ENCODE measurements around the gene KRT71.

KRT71 gene

GRCh38 chr12:52585066-52585465, 32.1 kb upstream of the KRT71 start:
- ChIA-PET CTCF (interaction anchor here (2.0 kb wide), 1 partner anchor 286 kb away, joined by 10 read pairs; no protein-coding TSS in a partner anchor), POLR2A (no interaction called here)
- TF ChIP-seq ARNT (IDR thresholded peaks at IDR 0.05) (no peak), FOXM1 (IDR thresholded peaks at IDR 0.05; ENCODE audit: borderline replicate concordance) (no peak), SUZ12 (IDR thresholded peaks at IDR 0.05) (no peak)
- DNase-seq (ENCODE audit: extremely low spot score) = no peak

DNA sequence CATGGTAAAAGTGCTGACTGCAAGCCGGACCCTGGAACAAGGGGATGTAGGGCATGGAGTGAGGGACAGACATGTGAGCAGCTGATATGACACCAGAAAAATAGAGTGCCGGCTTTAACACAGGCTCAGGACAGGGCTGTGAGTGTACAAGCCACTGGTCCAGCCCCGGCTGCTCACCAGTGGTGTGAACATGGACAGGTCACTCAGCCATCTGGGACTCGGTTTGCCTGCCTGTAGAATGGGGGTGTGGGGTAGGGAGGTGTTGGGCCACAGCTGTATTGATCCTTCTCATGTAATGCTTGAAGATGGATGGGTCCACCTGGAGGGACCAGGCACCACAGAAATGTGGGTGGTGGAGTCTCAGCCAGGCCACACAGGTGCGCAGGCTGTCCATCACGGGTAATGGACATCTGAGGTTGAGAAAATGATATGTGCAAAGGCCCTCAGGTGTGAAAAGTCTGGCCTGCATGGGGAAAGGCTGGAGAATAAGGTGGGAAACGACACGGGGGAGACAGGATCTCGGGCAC, 31.3 kb upstream of the KRT71 start:
- TF ChIP-seq PKNOX1 (IDR thresholded peaks at IDR 0.05) (no peak), SUZ12 (IDR thresholded peaks at IDR 0.05) (no peak), HDGF (IDR thresholded peaks at IDR 0.05; ENCODE audit: borderline replicate concordance) (no peak), FOXM1 (IDR thresholded peaks at IDR 0.05; ENCODE audit: borderline replicate concordance) (no peak), BHLHE40 (IDR thresholded peaks at IDR 0.05; ENCODE audit: borderline replicate concordance) (no peak), FOXA1 (IDR thresholded peaks at IDR 0.05) (no peak), SP1 (IDR thresholded peaks at IDR 0.05) (no peak), L3MBTL2 (conservative IDR thresholded peaks at IDR 0.05) (no peak)
- ChIA-PET CTCF (interaction anchor here (1.6 to 2.0 kb wide), 2 partner anchors 281 to 286 kb away, joined by 4 to 10 read pairs; no protein-coding TSS in a partner anchor), POLR2A (no interaction called here)
- no peak for DNase-seq (ENCODE audit: extremely low spot score)

GRCh38 chr12:52582971-52583456, 30.1 kb upstream of the KRT71 start:
- TF ChIP-seq FOXA1 (IDR thresholded peaks at IDR 0.05) (no peak), TARDBP (IDR thresholded peaks at IDR 0.05) (no peak), ELF4 (IDR thresholded peaks at IDR 0.05) (no peak), SUZ12 (IDR thresholded peaks at IDR 0.05) (no peak)
- POLR2A ChIA-PET = no interaction called here
- CTCF ChIA-PET = interaction anchor here (1.0 to 1.6 kb wide), 6 partner anchors 74 to 361 kb away, joined by 3 to 5 read pairs (median 4); no protein-coding TSS in a partner anchor
- peak; percentile 73 for DNase-seq (ENCODE audit: extremely low spot score)

DNA sequence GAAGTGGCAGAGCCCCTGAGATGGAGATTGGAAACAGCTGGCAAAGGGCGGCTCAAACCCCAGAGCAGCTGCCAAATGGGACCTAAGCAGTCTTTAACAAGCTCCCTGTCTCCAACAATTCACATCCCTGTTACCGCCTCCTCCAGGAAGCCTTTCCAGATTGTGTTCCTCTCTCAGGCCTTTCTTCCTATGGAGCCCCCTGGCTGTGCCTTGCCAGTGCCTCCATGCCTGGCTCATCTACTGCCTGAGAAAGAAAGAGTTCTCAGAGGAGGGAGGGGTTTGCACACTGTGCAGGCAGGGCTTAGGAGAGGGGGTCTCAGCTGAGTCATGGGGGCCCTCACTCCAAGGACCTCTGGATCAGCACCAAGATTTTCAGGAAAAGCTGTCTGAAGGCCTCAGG, 29.5 kb upstream of the KRT71 start:
- CTCF ChIA-PET = interaction anchor here (0.9 to 1.6 kb wide), 5 partner anchors 74 to 297 kb away, joined by 3 to 6 read pairs (median 3); no protein-coding TSS in a partner anchor
- POLR2A ChIA-PET = no interaction called here

GRCh38 chr12:52581481-52581880, 28.5 kb upstream of the KRT71 start:
- POLR2A ChIA-PET = no interaction called here
- CTCF ChIA-PET = interaction anchor here (0.9 to 1.6 kb wide), 5 partner anchors 75 to 298 kb away, joined by 3 to 6 read pairs (median 3); no protein-coding TSS in a partner anchor
- no peak for DNase-seq (ENCODE audit: extremely low spot score)
- TF ChIP-seq FOXM1 (IDR thresholded peaks at IDR 0.05; ENCODE audit: borderline replicate concordance) (no peak), HDGF (IDR thresholded peaks at IDR 0.05; ENCODE audit: borderline replicate concordance) (no peak), TARDBP (IDR thresholded peaks at IDR 0.05) (no peak), SP1 (IDR thresholded peaks at IDR 0.05) (no peak), LEF1 (IDR thresholded peaks at IDR 0.05; ENCODE audit: borderline replicate concordance) (no peak), PKNOX1 (IDR thresholded peaks at IDR 0.05) (no peak), SUZ12 (IDR thresholded peaks at IDR 0.05) (no peak), ARNT (IDR thresholded peaks at IDR 0.05) (no peak), NFRKB (IDR thresholded peaks at IDR 0.05) (no peak), FOXK2 (IDR thresholded peaks at IDR 0.05) (no peak), ELF4 (IDR thresholded peaks at IDR 0.05) (no peak), L3MBTL2 (conservative IDR thresholded peaks at IDR 0.05) (no peak), CTBP1 (IDR thresholded peaks at IDR 0.05; ENCODE audit: borderline replicate concordance) (no peak), ZNF384 (IDR thresholded peaks at IDR 0.05) (no peak), FOXA1 (IDR thresholded peaks at IDR 0.05) (no peak), BHLHE40 (IDR thresholded peaks at IDR 0.05; ENCODE audit: borderline replicate concordance) (no peak)

More for the DNA sequence above, 29.5 kb upstream of the KRT71 start:
- no peak for DNase-seq (ENCODE audit: extremely low spot score)
- no peak for TF ChIP-seq FOXA1 (IDR thresholded peaks at IDR 0.05)
- TF ChIP-seq ARNT (IDR thresholded peaks at IDR 0.05) = no peak
- no peak for TF ChIP-seq SP1 (IDR thresholded peaks at IDR 0.05)
- no peak for TF ChIP-seq PKNOX1 (IDR thresholded peaks at IDR 0.05)
- TF ChIP-seq HDGF (IDR thresholded peaks at IDR 0.05; ENCODE audit: borderline replicate concordance) = no peak
- no peak for TF ChIP-seq TARDBP (IDR thresholded peaks at IDR 0.05)
- no peak for TF ChIP-seq LEF1 (IDR thresholded peaks at IDR 0.05; ENCODE audit: borderline replicate concordance)
- TF ChIP-seq FOXM1 (IDR thresholded peaks at IDR 0.05; ENCODE audit: borderline replicate concordance) = no peak
- no peak for TF ChIP-seq FOXK2 (IDR thresholded peaks at IDR 0.05)
- no peak for TF ChIP-seq SUZ12 (IDR thresholded peaks at IDR 0.05)
- no peak for TF ChIP-seq CTBP1 (IDR thresholded peaks at IDR 0.05; ENCODE audit: borderline replicate concordance)
- no peak for TF ChIP-seq L3MBTL2 (conservative IDR thresholded peaks at IDR 0.05)
- TF ChIP-seq ELF4 (IDR thresholded peaks at IDR 0.05) = no peak
- TF ChIP-seq NFRKB (IDR thresholded peaks at IDR 0.05) = no peak
- TF ChIP-seq BHLHE40 (IDR thresholded peaks at IDR 0.05; ENCODE audit: borderline replicate concordance) = no peak
- no peak for TF ChIP-seq ZNF384 (IDR thresholded peaks at IDR 0.05)

DNA sequence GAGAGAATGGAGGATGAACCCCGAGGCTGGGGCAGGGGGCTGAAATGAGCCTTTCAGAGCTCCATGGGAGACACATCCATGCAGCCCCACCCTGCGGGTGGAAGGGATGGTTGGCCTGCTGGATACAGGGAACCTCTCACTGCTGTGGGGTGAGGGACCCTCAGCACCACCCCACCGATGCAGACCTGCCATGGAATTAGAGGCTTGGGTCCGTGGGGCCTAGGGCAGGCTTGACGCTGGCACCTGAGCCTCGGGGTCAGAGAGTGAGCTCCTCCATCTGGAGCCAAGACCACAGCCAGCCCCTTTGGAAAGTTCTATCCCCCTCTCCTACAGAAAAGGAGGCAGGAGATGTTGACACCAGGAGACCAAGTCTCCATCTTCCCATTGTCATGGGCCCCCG, 28.1 kb upstream of the KRT71 start:
- TF ChIP-seq FOXA1 (IDR thresholded peaks at IDR 0.05) (no peak), ZNF384 (IDR thresholded peaks at IDR 0.05) (no peak), CTBP1 (IDR thresholded peaks at IDR 0.05; ENCODE audit: borderline replicate concordance) (no peak), L3MBTL2 (conservative IDR thresholded peaks at IDR 0.05) (no peak), FOXM1 (IDR thresholded peaks at IDR 0.05; ENCODE audit: borderline replicate concordance) (no peak), SUZ12 (IDR thresholded peaks at IDR 0.05) (no peak), HDGF (IDR thresholded peaks at IDR 0.05; ENCODE audit: borderline replicate concordance) (no peak), NFRKB (IDR thresholded peaks at IDR 0.05) (no peak), PKNOX1 (IDR thresholded peaks at IDR 0.05) (no peak), SP1 (IDR thresholded peaks at IDR 0.05) (no peak), FOXK2 (IDR thresholded peaks at IDR 0.05) (no peak)
- ChIA-PET CTCF (interaction anchor here (0.6 kb wide), 1 partner anchor 287 kb away, joined by 3 read pairs; no protein-coding TSS in a partner anchor), POLR2A (no interaction called here)
- no peak for DNase-seq (ENCODE audit: extremely low spot score)

Data from HEK293T (cell line).